Cardiac fibroblast (primary cell): ENCODE measurements around the gene RPF1.
A peak's percentile ranks its signal among the peaks of the same experiment; 100 is the strongest.

ENCODE experiments used
- DNase-seq, 2 donors: peaks; one replicate each; pipeline versions ENCODE4 v3.0.0 to v3.0.0-alpha.2; 2010; ENCODE audit warnings: low read depth in 2 of 2
- H3K4me3 ChIP-seq, 2 donors: replicated peaks in 1 of 2; 1 replicate in 1 of 2; 2 replicates in 1 of 2; pipeline ENCODE4 v1.5.1; 2011; ENCODE audit warnings: low read depth in 2 of 2, low read length in 2 of 2, mild to moderate bottlenecking in 2 of 2, moderate library complexity in 1 of 2
- TF ChIP-seq, protein P1 (sequence below): IDR thresholded peaks from one replicate; pipeline ENCODE4 v1.5.1; 2011; ENCODE audit warnings: low read depth, mild to moderate bottlenecking, low read length, inconsistent platforms

Gene RPF1

DNA sequence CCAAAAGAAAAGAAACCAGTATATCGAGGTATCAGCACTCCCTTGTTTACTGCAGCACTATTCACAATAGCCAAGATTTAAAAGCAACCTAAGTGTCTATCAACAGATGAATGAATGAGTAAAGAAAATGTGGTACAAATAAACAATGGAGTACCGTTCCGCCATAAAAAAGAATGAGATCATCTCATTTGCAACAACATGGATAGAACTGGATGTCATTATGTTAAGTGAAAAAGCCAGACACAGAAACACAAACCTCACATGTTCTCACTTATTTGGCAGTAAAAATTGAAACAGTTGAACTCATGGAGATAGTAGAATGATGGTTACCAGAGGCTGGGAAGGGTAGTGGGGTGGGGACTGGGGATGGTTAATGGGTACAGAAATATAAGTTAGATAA, 31.6 kb downstream of the RPF1 start:
- DNase-seq: no peak
- TF ChIP-seq, protein P1, sequence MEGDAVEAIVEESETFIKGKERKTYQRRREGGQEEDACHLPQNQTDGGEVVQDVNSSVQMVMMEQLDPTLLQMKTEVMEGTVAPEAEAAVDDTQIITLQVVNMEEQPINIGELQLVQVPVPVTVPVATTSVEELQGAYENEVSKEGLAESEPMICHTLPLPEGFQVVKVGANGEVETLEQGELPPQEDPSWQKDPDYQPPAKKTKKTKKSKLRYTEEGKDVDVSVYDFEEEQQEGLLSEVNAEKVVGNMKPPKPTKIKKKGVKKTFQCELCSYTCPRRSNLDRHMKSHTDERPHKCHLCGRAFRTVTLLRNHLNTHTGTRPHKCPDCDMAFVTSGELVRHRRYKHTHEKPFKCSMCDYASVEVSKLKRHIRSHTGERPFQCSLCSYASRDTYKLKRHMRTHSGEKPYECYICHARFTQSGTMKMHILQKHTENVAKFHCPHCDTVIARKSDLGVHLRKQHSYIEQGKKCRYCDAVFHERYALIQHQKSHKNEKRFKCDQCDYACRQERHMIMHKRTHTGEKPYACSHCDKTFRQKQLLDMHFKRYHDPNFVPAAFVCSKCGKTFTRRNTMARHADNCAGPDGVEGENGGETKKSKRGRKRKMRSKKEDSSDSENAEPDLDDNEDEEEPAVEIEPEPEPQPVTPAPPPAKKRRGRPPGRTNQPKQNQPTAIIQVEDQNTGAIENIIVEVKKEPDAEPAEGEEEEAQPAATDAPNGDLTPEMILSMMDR: no peak

DNA sequence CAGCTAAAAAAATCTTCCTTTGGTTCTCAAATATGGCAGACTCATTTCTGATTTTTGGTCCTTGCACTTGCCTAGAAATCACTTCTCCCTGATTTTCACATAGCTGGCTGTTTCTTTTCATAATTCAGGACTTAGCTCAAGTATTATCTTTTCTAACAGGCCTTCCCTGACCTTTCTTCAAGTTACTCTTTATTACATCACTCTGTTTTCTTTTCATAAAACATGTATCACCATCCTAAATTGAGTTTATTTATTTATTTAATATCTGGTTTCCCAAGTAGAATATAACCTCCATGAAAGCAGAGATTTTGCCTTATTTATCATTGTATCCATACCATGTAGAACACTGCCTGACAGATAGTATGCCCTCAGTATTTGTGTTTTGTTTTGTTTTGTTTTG, 45.5 kb downstream of the RPF1 start:
- TF ChIP-seq, protein P1: no peak
- DNase-seq: no peak

More for the DNA sequence above, 31.6 kb downstream of the RPF1 start:
- no peak overlapping the region for H3K4me3 ChIP-seq

DNA sequence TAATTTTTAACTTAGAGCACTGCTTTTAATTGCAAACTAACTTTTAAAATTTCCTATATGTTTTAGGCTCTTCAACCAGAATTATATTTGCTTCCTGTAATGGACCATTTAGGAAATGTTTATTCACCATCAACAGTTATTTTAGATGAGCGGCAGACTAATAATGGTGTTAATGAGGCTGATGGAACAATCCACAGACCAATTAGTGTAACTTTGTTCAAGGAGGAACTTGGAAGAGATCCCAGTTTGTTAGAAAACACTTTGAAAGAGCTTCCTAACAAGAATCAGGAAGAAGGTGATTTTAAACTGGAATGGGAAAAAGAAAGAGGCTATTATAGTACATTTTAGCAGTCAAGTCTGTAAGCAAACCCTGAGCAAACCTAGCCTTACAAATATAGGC, 46.7 kb downstream of the RPF1 start:
- no peak overlapping the region for H3K4me3 ChIP-seq
- TF ChIP-seq, protein P1: no peak
- no peak for DNase-seq

More for the DNA sequence above, 45.5 kb downstream of the RPF1 start:
- H3K4me3 ChIP-seq: no peak overlapping the region

DNA sequence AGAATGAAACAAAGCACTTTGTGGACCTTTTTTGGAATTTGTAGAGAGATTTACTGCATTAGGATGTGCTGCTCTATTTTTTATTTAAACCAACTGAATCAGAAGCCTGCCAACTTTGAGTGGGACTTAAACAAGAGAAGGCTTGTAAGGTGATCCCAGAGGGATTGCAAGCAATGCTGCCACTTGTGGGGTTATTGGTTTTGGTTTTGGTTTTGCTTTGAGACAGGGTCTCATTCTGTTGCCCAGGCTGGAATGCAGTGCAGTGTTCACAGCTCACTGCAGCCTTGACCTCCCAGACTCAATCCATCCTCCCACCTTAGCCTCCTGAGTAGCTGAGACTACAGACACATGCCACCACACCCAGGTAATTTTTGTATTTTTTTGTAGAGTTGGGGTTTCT, 59.5 kb downstream of the RPF1 start:
- DNase-seq: no peak
- TF ChIP-seq, protein P1: no peak
- H3K4me3 ChIP-seq: no peak overlapping the region

DNA sequence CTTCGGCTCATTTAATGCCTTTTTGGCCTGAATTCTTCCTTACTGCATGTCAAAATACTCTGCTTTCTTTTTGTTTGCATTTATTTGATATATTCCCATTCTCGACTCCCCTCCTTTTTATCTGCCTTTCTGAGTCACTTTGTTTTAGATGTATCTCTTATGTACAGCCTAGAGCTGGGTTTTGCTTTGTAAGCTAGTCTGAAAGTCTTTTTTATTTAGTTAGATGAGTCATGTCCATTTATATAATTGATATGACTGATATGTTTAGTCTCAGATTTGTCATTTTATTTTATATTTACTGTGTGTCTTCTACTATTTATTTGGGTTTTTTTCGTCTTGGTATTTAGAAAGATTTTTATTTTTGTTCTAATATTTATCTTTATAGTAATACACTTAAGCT, 60.9 kb downstream of the RPF1 start:
- TF ChIP-seq, protein P1: no peak
- H3K4me3 ChIP-seq: no peak overlapping the region
- peak in 1 of 2 donors; percentile 28 for DNase-seq

DNA sequence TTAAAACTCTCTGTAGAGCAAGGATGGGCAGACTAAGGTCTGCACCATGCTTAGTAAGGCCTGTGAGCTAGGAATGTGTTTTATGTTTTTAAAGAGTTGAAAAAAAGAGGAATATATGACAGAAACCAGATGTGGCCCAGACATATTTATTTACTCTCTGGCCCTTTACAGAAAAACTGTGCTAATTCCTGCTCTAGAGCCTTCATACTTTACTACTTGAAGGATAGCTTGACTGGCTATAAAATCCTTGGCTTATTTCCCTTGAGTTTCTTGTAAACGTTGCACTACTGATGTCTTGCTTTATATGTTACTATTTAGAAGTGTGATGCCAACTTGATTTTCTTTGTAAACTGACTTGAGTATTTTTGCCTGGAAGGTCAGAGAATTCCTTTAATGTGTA, 61.7 kb downstream of the RPF1 start:
- H3K4me3 ChIP-seq: no peak overlapping the region
- no peak for DNase-seq
- TF ChIP-seq, protein P1: no peak

DNA sequence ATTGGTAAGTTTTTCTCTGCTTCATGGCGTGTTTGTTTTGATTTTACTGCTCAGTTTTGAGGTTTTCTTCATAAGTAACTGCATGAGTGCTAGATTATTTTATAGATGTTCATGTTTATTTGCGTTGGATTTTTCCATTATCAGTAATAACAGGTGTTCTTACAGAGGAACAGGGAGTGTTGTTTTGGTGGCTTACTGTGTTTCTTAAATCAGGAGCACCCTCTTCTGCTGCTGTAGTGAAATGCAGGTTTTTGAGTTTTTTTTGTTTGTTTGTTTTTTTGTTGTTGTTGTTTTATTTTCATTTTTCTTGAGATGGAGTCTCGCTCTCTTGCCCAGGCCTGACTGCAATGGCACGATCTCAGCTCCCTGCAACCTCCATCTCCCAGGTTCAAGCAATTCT, 62.6 kb downstream of the RPF1 start:
- TF ChIP-seq, protein P1: peak; percentile 7
- peak in 1 of 2 donors; percentile 16 for DNase-seq
- H3K4me3 ChIP-seq: no peak overlapping the region
